ENCODE measurements around the gene NLRC3.

DNA sequence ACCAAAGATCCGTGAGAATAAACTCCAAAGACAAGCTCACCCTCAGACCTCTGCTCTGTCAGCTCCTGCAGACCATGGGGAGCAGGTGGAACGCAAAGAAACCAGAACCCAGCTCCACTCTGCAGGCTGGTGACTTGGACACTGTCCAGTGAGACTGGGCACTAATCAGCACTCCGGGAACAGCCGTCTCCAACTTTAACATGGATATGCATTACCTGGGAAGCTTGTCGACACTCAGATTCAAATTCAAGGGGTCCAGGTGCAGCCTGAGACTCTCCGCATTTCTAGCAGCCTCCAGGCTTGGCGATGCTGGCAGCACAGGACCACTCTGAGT lies 25.1 kb upstream of the NLRC3 start:
- TF ChIP-seq EZH2 (IDR thresholded peaks at IDR 0.05; ENCODE audit: borderline replicate concordance, low read depth, low read length, poor library complexity, severe bottlenecking) = no peak
- TF ChIP-seq, protein P1, sequence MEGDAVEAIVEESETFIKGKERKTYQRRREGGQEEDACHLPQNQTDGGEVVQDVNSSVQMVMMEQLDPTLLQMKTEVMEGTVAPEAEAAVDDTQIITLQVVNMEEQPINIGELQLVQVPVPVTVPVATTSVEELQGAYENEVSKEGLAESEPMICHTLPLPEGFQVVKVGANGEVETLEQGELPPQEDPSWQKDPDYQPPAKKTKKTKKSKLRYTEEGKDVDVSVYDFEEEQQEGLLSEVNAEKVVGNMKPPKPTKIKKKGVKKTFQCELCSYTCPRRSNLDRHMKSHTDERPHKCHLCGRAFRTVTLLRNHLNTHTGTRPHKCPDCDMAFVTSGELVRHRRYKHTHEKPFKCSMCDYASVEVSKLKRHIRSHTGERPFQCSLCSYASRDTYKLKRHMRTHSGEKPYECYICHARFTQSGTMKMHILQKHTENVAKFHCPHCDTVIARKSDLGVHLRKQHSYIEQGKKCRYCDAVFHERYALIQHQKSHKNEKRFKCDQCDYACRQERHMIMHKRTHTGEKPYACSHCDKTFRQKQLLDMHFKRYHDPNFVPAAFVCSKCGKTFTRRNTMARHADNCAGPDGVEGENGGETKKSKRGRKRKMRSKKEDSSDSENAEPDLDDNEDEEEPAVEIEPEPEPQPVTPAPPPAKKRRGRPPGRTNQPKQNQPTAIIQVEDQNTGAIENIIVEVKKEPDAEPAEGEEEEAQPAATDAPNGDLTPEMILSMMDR (conservative IDR thresholded peaks at IDR 0.05; ENCODE audit: low read depth, low read length) = no peak
